ENCODE results near the gene FSTL4.

FSTL4 gene

GRCh38 chr5:133612249-133612860 is at the start of gene FSTL4:
Gene FSTL4 (minus strand): TSS chr5:133612541.
- peak; percentile 55 for DNase-seq

DNA sequence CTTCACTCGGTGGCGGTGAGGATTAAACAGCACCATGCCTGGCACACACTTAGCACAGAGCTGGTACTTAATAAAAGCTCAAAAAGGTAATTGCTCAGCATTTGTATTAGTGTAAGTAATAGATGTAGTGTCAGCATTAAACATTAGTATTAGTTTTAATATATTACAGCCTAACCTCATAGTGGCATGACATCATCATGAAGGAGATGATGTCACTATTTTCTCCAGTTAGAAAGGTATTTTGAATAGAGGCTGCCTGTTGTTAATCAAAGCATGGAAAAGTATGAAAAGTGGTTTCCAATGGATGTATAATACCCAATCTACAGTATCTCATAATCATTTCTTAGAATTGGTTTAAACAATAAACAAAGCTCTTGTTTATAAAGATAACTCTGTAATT is 49.0 kb upstream of the FSTL4 start:
- no peak for DNase-seq

GRCh38 chr5:133658327-133658726 is 46.0 kb upstream of the FSTL4 start:
- DNase-seq, result no peak

- no peak for DNase-seq
Observed at GRCh38 chr5:133657036-133657435, 44.7 kb upstream of the FSTL4 start.

GRCh38 chr5:133655966-133656365 is 43.6 kb upstream of the FSTL4 start:
- DNase-seq, result no peak

DNA sequence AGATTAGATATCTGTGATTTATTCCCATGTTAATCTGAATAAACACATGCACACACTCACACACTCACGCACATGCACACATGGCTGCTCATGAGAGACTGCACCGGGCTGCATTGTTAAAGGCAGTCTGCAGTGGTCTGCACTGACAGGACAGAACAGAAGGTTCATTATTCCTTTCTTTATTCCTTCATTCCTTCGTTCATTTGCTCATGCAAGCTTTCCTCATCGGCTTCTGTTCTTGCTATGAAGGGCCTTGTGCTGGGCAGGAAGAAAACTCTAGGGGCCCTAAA is 41.4 kb upstream of the FSTL4 start:
- no peak for DNase-seq

DNA sequence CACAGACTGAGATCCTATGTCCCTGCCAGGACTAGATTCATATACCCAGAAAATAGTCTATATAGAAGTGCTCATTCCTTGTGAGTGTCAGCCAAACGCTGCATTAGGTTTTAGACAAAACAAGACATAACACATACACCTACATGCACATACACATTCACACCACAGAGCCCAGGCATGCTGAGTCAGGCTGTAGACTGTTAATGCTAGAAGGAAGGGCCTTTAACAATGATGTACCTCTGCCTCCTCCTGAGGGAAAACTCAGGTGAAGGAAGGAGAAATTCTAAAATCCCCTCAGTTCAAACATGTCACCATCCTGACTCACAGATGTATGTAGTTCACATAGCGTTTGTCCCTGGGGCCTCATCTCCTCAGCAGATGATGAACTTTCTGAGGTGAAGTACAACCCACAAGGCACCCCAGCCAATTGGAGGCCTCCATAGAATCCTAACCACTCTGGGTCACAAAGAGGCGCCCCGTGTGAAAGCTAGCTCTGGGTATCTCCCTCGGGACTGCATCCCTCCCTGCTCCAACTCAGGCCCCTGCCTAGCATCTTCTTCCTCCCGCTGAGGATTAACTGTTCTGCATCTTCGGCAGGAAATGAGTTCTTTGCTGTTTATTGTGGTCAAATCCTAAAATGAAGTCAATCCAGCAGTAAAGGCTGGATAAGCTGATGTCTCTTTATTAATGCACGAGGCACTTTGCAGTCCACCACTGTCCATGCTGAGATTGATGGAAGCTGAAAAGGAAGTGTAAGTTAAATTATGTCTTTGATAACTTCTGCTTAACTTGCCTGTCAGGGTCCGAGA is 40.8 kb upstream of the FSTL4 start:
- no peak for DNase-seq

DNA sequence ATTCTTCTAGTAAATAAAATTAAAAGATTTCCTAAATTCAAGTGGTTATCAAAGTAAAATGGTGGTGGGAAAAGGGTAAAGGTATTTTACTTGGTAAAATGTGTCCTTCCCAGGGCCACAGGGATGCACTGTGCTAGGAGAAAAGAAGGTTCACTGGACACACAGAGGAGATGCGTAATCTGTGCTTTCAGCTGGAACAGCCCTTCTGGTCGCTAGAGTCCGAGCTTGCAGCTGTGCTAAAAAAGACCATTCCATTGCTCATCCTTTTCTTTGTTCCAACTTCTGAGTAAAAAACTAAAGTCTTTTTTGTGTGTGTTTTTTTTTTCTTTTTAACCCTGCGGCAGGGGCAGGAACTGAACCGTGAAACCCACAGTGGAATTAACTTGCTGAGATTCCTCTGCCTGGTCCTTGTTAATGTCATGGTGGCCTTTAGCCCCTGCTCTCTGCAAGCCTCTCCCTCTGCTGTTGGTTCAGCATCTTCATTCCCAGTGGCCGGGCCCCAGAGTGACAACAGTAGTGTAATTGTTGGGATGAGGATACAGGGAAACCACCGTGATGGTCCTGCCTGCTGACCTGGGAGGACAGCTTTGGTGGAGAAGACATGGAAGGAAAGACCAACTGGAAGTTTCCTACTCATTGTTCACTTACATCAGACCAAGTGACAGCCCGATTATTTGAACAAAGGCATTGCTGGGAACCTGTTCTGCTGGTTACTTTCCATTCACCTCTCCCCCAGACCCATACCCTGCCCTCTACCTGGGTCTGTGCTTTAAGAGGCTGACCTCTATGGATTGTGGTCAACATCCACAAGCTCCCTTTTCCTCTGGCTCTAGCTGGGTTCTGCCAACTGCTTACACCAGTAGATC is 31.9 kb upstream of the FSTL4 start:
- no peak for DNase-seq

- DNase-seq, result no peak
Observed at GRCh38 chr5:133643365-133643764, 31.0 kb upstream of the FSTL4 start.

DNA sequence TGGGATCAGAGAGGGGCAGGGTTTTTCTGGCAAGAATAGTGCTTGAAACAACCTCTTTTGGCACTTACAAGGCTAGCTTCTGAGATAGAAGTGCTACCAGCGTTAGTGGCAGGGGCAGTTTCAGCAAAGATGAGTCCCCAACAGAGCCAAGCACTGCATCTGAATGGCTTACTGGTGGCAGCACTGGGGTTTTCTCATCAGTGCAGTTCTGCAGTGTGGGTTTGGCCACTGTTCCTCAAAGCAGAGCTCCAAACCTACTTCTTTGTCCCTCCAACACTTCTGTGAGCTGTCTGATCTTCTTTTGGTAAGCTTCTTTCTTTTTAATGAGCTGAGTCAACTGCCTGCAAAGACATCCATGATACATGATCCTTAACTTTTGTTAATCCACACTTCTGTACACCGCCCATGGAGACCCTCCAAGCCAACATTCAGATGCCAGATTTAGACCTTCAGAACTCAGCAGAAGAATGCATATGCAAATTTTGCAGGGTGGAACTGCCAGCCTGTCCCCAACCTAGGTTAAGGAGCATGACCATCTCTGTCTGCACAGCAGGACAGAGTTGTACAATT is 29.9 kb upstream of the FSTL4 start:
- DNase-seq, result no peak

DNA sequence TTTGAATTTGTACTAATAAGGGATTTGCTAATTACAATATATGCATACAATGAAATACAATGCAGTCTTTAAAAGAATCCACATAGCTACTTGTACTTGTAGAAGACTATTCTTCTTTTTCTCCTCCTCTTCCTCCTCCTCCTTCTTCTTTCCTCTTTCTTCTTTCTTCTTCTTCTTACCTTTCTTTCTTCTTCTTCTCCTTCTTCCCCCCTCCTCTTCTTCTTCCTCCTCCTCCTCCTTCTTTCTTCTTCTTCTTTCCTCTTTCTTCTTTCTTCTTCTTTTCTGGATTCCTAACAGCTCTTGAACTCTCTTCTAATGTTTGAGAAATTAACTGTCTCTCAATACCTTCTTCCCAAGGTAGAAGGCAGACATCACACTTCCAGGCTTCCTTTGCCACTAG is 29.3 kb upstream of the FSTL4 start:
- DNase-seq, result no peak

DNA sequence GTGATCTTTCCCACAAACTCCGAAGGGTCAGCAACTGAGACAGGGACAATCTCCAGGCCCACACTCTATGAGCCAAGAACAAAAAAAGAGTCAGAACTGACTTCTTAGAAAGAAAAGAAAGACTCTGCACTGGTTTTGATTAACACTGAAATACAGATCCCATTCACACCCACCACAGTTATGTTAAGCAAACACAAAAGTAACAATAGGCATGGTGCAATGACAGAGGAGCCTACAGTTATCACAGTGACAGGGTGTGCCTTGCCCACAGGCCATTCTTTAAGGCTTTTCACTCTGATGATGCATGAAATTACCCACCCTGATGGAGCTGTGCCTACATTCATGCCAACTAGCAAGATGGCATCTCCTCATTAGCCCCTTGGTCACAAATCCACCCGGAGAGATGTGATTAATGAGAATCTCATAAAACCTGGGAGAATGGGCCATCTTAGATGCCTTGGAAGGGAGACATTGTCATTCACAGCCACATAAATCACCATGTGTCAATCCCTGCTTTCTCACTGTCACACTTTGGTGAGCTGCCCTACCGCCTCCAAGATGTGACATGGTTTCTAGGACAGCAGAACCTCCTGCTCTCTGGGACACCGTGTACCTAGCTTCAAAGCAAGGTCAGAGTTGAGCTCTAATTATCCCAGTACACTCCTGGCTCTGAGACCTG is 27.6 kb upstream of the FSTL4 start:
- DNase-seq, result no peak

GRCh38 chr5:133638436-133638835 is 26.1 kb upstream of the FSTL4 start:
- no peak for DNase-seq

- DNase-seq, result no peak
Observed at GRCh38 chr5:133637206-133637605, 24.9 kb upstream of the FSTL4 start.

GRCh38 chr5:133635051-133635450 is 22.7 kb upstream of the FSTL4 start:
- DNase-seq, result no peak

GRCh38 chr5:133627180-133627579 is 14.8 kb upstream of the FSTL4 start:
- DNase-seq, result no peak

DNA sequence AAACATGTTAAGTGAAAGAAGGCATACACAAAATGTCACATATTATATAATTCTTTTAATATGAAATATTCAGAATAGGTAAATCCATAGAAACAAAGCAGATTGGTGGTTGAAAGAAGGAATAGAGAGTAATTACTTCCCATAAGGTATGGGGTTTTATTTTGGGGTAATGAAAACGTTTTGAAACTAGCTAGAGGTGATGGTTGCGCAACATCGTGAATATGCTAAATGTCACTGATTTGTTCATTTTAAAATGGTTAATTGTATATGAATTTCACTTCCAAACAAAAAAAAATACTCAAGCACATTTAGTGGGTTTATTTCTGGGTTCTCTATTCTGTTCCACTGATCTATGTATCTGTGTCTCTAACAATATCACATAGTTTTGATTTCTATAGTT is 12.0 kb upstream of the FSTL4 start:
- DNase-seq, result no peak

DNA sequence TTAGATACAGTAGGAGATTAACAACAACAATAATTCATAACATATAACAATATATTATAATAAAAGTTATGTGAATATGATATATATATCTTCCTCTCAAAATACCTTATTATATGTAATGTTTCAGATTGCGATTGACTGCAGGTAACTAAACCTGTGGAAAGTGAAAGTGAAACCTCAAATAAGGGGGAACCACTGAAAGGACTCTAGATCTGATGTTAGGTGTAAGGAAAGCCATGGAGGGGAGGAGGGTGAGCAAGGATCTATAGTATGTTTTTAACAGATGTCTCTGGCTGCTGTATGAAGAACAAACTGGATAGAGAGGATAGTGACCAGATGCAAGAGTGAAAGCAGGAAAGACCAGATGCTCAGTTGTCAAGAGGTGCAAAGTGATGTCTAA is 5.8 kb upstream of the FSTL4 start:
- DNase-seq, result no peak

GRCh38 chr5:133613743-133614142 is 1.4 kb upstream of the FSTL4 start:
- no peak for DNase-seq

GRCh38 chr5:133613184-133613583 is 843 bp upstream of the FSTL4 start:
- no peak for DNase-seq

DNA sequence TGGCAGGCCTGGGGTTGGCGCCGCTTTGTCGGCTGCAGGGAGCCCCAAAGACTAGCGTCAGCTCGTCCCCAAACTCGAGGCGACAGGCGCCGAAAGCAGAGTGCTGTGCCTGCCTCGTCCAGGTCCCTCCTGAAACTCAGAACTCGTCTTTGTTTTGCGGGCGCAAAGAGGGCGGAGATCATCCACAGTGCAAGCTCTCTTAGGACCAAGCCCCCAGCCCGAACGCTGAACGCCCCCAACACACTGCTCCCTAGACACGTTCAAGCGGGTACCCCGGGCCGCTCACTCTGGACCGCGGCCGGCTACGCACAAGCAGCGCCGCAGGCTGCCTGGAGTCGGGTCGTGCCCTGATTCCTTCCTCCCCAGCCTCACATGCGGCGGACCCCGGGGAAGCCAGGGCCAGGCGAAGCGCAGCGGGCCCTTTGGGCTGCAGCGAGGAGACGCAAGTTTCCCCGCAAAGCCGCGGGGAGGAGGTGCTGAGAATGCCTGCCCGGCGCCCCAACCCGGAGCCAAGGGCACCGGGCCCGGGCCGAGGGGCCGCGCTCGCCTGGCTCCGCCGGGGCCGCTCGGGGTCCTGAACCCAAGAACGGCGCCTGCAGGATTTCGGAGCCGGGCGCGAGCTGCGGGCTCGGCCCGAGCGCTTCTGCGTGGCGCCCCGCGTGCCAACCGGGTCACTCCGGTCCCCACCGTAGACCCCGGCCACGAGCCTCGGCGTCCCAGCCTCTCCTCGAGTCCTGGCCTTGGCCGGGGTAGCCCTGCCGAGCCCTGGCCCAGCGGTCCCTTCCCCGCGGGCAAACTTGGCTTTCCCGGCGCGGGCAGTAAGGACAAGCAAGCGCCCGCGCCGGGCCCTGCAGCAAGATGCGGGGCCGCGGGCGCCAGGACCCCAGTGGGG is 738 bp downstream of the FSTL4 start:
- DNase-seq, result no peak

All from NCI-H1436 (cell line).